Hepatocyte (in vitro differentiated cells): ENCODE data around the gene ZNF430. TPM values are rescaled to one million over a fixed set of nuclear protein-coding genes. Genes with fewer than 3 reads are reported as not detected.
"Not testable (repeated sequence)": the region's sequence is repeated elsewhere in the genome, so short reads cannot be mapped to it uniquely, and the experiment has no call there.

ENCODE experiments used
- DNase-seq: peaks from one replicate; pipeline ENCODE4 v3.0.0-alpha.2; 2016; ENCODE audit warnings: low spot score
- H2AFZ ChIP-seq: fragments of 200-600 bp; sonication (generic); 2 replicates; pipeline ENCODE4 v1.6.0; 2016; ENCODE audit warnings: antibody characterized with exemption, mild to moderate bottlenecking
- H3K27ac ChIP-seq: fragments of 200-600 bp; sonication (generic); 2 replicates; pipeline ENCODE4 v1.5.1; 2016; ENCODE audit warnings: mild to moderate bottlenecking
- H3K27me3 ChIP-seq: fragments of 200-600 bp; sonication (generic); 2 replicates; pipeline ENCODE4 v1.6.1; 2016
- H3K36me3 ChIP-seq: fragments of 200-600 bp; sonication (generic); replicated peaks from 2 replicates; pipeline ENCODE4 v1.5.1; 2016; ENCODE audit warnings: low read depth; ENCODE audit not compliant: insufficient read depth
- H3K4me1 ChIP-seq: fragments of 200-600 bp; sonication (generic); 2 replicates; pipeline ENCODE4 v1.5.1; 2016; ENCODE audit warnings: mild to moderate bottlenecking, moderate library complexity; ENCODE audit not compliant: insufficient read depth
- H3K4me2 ChIP-seq: fragments of 200-600 bp; sonication (generic); 2 replicates; pipeline ENCODE4 v1.6.0; 2016
- H3K4me3 ChIP-seq: fragments of 200-600 bp; sonication (generic); 2 replicates; pipeline ENCODE4 v1.5.1; 2016; ENCODE audit warnings: mild to moderate bottlenecking
- H3K79me2 ChIP-seq: fragments of 200-600 bp; sonication (generic); 2 replicates; pipeline ENCODE4 v1.6.0; 2017; ENCODE audit warnings: mild to moderate bottlenecking
- H3K9me2 ChIP-seq: fragments of 200-600 bp; sonication (generic); replicated peaks from 2 replicates; pipeline ENCODE4 v1.6.0; 2017; ENCODE audit warnings: mild to moderate bottlenecking; ENCODE audit not compliant: insufficient read depth
- H3K9me3 ChIP-seq: fragments of 200-600 bp; sonication (generic); 2 replicates; pipeline ENCODE4 v1.5.1; 2016; ENCODE audit warnings: low read depth, mild to moderate bottlenecking
- H4K20me1 ChIP-seq: fragments of 200-600 bp; sonication (generic); 2 replicates; pipeline ENCODE4 v1.6.0; 2016; ENCODE audit warnings: mild to moderate bottlenecking; ENCODE audit not compliant: insufficient read depth, poor library complexity, severe bottlenecking
- CTCF ChIP-seq: fragments of 200-600 bp; sonication (generic); IDR thresholded peaks from 2 replicates; pipeline ENCODE4 v1.5.1; 2016; ENCODE audit warnings: antibody characterized with exemption, mild to moderate bottlenecking; ENCODE audit not compliant: poor library complexity
- EZH2 ChIP-seq: fragments of 200-600 bp; sonication (generic); IDR thresholded peaks from 2 replicates; pipeline ENCODE4 v1.6.1; 2016; ENCODE audit warnings: antibody characterized with exemption, mild to moderate bottlenecking, borderline replicate concordance
- EZH2phosphoT487 ChIP-seq: fragments of 200-600 bp; sonication (generic); IDR thresholded peaks from one replicate; pipeline ENCODE4 v1.6.1; 2018; ENCODE audit warnings: antibody characterized with exemption, mild to moderate bottlenecking, low read depth, moderate library complexity; ENCODE audit not compliant: unreplicated experiment, severe bottlenecking
- WGBS: methylation state at CpG from one replicate; pipeline ENCODE4 v1.1.6; 2016; ENCODE audit warnings: low lambda C conversion rate; ENCODE audit errors: missing lambda C conversion rate; 5-methylcytosine and 5-hydroxymethylcytosine counted together
- polyA plus RNA-seq: library from polyadenylated mRNA; unstranded; fragments of >200 nt; fragmentation: Nextera tagmentation; extraction: Ambion mirVana; gene quantifications from 2 replicates; pipeline ENCODE4 v1.2.1, GENCODE V29; 2016
- total RNA-seq: library from RNA; depleted of rRNA; stranded (reverse); fragments of >200 nt; gene quantifications from 2 replicates; pipeline ENCODE4 v1.2.3, GENCODE V29; 2014

ZNF430 gene
- 9.2 and 9.9 TPM in 2 replicates for total RNA-seq
- 7.9 and 9.3 TPM in 2 replicates for polyA plus RNA-seq

DNA sequence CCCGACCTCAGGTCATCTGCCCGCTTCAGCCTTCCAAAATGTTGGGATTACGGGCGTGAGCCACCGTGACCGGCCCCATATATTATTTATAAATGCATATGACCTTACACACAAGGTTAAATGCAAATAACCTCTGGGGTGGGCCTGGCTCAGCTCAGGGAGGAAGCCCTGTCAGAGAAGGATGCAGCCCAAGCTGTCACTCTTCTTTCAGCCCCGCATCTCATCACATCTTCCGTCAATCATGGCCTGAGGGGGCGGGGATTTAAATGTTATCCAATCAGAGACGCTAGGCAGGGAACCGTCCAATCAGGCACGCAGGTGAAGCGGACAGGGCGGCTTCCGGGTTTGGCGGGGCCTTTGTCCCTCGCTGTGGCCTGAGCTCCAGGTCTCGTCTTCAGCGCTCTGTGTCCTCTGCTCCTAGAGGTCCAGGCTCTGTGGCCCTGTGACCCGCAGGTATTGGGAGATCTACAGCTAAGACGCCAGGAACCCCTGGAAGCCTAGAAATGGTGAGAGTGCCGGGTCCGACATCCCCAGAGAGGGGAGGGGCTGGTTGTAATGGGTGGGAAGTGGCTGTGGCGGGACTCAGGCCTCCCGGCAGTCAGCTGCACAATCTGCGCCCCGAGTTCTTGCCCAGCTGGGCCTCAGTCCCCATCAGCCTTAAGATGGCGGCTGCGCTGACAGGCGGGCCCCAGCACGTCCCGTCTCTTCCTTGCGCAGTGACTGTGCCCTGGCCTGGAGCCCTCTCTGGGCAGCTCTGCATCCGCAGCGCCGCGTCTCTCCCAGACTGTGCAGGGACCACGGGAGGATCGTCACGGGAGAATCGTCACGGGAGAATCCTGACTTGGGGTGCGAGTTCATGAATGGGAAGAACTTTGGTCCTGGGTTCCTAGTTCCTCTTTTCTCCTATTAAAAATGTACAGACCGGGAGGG, at the start of gene ZNF430:
ZNF430 (plus strand) TSS at position 360 of the 930 bp plus-strand sequence; CDS start at position 504, 144 bp downstream.
- Histone ChIP-seq H3K27ac (peak within 1 kb of the TSS; percentile 93), H3K79me2 (peaks cover 44% of the 10 kb centered on the region), H3K9me3 (no peaks in the 10 kb centered on the region), H3K4me3 (peak within 1 kb of the TSS; percentile 77), H3K4me1 (peaks cover 12% of the 10 kb centered on the region), H2AFZ (peak within 1 kb of the TSS; percentile 97), H3K36me3 (no peaks in the 10 kb centered on the region), H3K9me2 (no peaks in the 10 kb centered on the region), H3K27me3 (no peaks in the 10 kb centered on the region), H4K20me1 (no peaks in the 10 kb centered on the region), H3K4me2 (peak within 1 kb of the TSS; percentile 85)
- TF ChIP-seq CTCF: no peak
- WGBS: 6% methylated on average over 44 of the region's 44 CpGs
- peak; percentile 97 for DNase-seq

- not testable (repeated sequence) for H4K20me1 ChIP-seq, H3K9me2 ChIP-seq, H3K4me2 ChIP-seq, H2AFZ ChIP-seq, H3K79me2 ChIP-seq, H3K4me1 ChIP-seq, H3K4me3 ChIP-seq, H3K9me3 ChIP-seq, DNase-seq, H3K27ac ChIP-seq, H3K36me3 ChIP-seq, H3K27me3 ChIP-seq
- 95% methylated on average over 2 of the region's 2 CpGs for WGBS
Measured at GRCh38 chr19:20992788-20993187, 27.7 kb upstream of the ZNF430 start.

DNA sequence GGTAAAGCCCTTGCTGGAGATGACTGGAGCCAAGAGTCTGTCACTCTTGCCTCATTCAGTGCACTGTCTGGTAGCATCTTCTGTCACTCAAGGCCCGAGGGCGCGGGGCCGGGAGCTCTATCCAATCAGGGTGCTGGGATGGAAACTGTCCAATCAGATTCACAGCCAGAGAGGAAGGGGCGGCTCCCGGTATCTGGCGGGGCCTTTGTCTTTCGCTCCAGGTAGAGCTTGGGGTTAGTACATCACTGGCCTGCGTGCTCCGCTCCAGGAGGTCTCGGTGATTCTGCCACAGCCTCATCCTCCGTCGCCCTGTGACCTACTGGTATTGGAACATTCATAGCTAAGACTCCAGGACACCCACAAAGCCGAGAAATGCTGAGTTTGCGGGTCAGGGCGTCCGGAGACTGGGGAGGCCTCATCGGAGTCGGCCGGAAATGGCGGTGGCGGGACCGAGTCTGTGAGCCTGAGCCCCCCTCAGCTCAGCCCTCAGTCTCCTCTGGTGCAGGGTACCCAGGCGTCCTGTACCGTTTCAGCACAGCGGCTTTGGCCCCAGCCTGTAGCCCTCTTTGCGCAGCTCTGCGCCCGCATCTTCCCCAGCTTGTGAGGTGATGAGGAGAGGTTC, 20.6 kb upstream of the ZNF430 start:
- H3K27ac ChIP-seq: no peak overlapping the region
- peak overlapping the region; percentile 85 for H2AFZ ChIP-seq
- WGBS: 16% methylated on average over 29 of the region's 29 CpGs
- H4K20me1 ChIP-seq: no peaks in the 10 kb centered on the region
- peak; percentile 93 for DNase-seq
- TF ChIP-seq EZH2 (no peak), CTCF (no peak), EZH2phosphoT487 (no peak)
- H3K9me3 ChIP-seq: no peaks in the 10 kb centered on the region
- H3K4me3 ChIP-seq: peak overlapping the region; percentile 34
- peak overlapping the region; percentile 78 for H3K4me2 ChIP-seq
- H3K9me2 ChIP-seq: no peaks in the 10 kb centered on the region
- H3K4me1 ChIP-seq: no peaks in the 10 kb centered on the region
- H3K36me3 ChIP-seq: no peaks in the 10 kb centered on the region
- no peaks in the 10 kb centered on the region for H3K79me2 ChIP-seq
- no peaks in the 10 kb centered on the region for H3K27me3 ChIP-seq

- Histone ChIP-seq H3K27ac (peak overlapping the region; percentile 93), H3K4me1 (peaks cover 12% of the 10 kb centered on the region), H3K4me2 (peak overlapping the region; percentile 83), H3K4me3 (peak overlapping the region; percentile 77), H2AFZ (peak overlapping the region; percentile 75), H3K79me2 (peaks cover 50% of the 10 kb centered on the region)
- H3K27me3 ChIP-seq, H4K20me1 ChIP-seq, DNase-seq, H3K36me3 ChIP-seq, H3K9me3 ChIP-seq, H3K9me2 ChIP-seq: not testable (repeated sequence)
- WGBS: 13% methylated on average over 11 of the region's 11 CpGs
Measured at GRCh38 chr19:21021238-21021637, 781 bp downstream of the ZNF430 start.
